Activated naive CD8-positive, alpha-beta T cell treated with anti-CD3 and anti-CD28 coated beads, Interleukin-2, amount 50 U/mL, for 24 hours (primary cell): ENCODE data around the gene RANBP17.

Source experiments
- ATAC-seq: fragments of 150-1000 bp; cut with Tn5 transposase; one replicate; pipeline ENCODE4 v1.10.0; 2021
- DNase-seq: peaks from one replicate; pipeline ENCODE4 v3.0.0; 2021
- H3K27ac Mint-ChIP-seq: one replicate; pipeline ENCODE4 v1.8.0; 2021; ENCODE audit warnings: mild to moderate bottlenecking, mixed read lengths
- H3K27me3 Mint-ChIP-seq: one replicate; pipeline ENCODE4 v1.8.0; 2021; ENCODE audit warnings: mixed read lengths
- H3K36me3 Mint-ChIP-seq: one replicate; pipeline ENCODE4 v1.8.0; 2021; ENCODE audit warnings: low read depth, mixed read lengths
- H3K4me1 Mint-ChIP-seq: one replicate; pipeline ENCODE4 v1.8.0; 2021; ENCODE audit warnings: mixed read lengths
- H3K4me3 Mint-ChIP-seq: one replicate; pipeline ENCODE4 v1.8.0; 2021; ENCODE audit warnings: mild to moderate bottlenecking, moderate library complexity, mixed read lengths
- H3K9me3 Mint-ChIP-seq: one replicate; pipeline ENCODE4 v1.8.0; 2021; ENCODE audit warnings: mixed read lengths

RANBP17 gene

GRCh38 chr5:171261904-171262303, 400.1 kb downstream of the RANBP17 start:
- H3K27ac Mint-ChIP-seq, result no peak overlapping the region

DNA sequence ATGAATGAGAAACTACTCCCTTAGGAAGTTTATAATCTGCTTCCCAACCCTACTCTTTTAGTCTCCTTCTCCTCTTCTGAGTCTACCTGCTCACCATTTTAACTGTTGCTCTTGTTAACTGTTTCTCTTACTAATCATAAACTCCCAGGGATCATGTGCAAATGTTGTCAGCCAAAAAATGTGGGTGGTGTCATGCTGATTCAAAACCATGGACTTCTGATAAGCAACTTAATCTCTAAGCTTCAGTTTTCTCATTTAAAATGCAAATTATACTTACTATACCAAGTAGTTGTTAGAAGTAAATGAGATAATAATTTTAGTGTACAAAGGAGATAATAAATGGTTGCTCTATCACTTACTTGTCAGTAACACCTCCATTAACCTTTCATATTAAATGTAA, 401.4 kb downstream of the RANBP17 start:
- DNase-seq (no peak), ATAC-seq (no peak)
- Mint-ChIP-seq H3K27ac (no peak overlapping the region), H3K36me3 (no peaks in the 10 kb centered on the region), H3K9me3 (no peaks in the 10 kb centered on the region), H3K27me3 (no peaks in the 10 kb centered on the region), H3K4me1 (peaks cover 10% of the 10 kb centered on the region), H3K4me3 (no peak overlapping the region)

More at GRCh38 chr5:171261904-171262303, 400.1 kb downstream of the RANBP17 start:
- Mint-ChIP-seq H3K36me3 (no peaks in the 10 kb centered on the region), H3K9me3 (no peaks in the 10 kb centered on the region), H3K4me1 (peaks cover 10% of the 10 kb centered on the region), H3K27me3 (no peaks in the 10 kb centered on the region), H3K4me3 (no peak overlapping the region)
- no peak for DNase-seq
- ATAC-seq, result no peak

GRCh38 chr5:171264843-171265242, 403.0 kb downstream of the RANBP17 start:
- no peaks in the 10 kb centered on the region for H3K9me3 Mint-ChIP-seq
- no peak overlapping the region for H3K27ac Mint-ChIP-seq
- H3K36me3 Mint-ChIP-seq, result no peaks in the 10 kb centered on the region
- no peak overlapping the region for H3K4me3 Mint-ChIP-seq
- ATAC-seq (no peak), DNase-seq (no peak)
- H3K4me1 Mint-ChIP-seq, result peaks cover 10% of the 10 kb centered on the region
- H3K27me3 Mint-ChIP-seq, result no peaks in the 10 kb centered on the region

DNA sequence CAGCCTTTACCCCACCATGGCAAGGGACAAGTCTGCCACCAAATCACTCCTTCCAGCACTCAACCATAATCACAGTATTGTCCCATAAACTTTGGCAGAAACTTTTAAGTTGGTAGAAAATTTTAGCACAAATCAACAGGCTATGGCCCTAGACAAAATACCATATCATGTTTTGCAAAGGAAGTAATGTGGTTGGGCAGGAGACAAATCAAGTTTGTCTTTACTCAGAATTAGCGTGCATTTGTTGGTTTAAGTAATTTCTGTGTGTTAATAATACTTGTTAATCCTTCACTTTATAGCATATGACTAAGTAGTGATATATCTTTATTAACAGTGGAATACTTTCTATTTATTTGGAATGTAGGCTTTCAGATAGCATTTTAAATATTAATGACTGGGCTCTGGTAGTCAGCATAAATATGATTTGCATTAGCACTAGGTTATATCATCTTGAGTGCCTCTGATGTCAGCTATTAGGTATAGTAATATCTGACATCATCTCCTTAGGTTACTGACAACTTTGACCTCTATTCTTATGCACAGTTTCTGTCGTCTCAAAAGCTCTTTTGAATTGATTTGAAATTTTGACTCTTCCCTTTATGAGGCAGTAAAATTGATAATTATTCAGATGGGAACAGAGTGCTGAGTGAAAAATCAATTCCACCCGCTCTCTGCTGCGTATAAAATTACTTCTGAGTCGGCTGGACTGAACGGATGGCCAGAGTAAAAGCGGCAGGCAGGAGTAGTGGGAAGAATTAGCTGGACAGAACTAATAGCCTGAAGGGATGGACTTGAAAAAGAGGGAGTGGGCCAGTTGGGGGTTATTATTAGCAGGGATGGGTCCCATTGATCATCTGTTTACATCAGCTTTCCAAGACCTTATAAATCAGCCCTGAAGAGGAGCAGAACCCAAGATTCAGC, 407.1 kb downstream of the RANBP17 start:
- no peaks in the 10 kb centered on the region for H3K36me3 Mint-ChIP-seq

DNA sequence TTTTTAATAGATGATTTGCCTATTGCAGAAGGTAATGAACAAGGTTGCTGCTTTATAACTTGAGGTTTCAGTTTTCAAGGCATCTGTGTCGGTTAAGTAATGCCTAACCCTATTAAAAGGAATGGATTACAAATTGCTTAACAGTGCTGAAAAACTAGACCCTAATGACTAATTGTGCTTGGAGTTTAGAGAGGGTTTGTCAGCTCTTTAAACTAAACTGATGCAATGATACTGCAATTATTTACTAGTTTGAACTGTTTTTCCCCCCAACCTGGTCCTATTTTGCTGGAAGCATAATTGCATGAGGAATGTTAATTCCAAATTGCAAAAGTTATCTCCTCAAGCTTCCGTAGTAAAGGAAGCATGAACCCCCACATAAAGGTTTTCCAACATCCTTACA, 407.9 kb downstream of the RANBP17 start:
- no peaks in the 10 kb centered on the region for H3K36me3 Mint-ChIP-seq
- DNase-seq, result no peak
- peaks cover 3% of the 10 kb centered on the region for H3K27me3 Mint-ChIP-seq
- H3K4me3 Mint-ChIP-seq, result no peak overlapping the region
- no peak overlapping the region for H3K27ac Mint-ChIP-seq
- H3K9me3 Mint-ChIP-seq, result no peaks in the 10 kb centered on the region
- ATAC-seq, result no peak
- H3K4me1 Mint-ChIP-seq, result peaks cover 2% of the 10 kb centered on the region

More for the DNA sequence above, 407.1 kb downstream of the RANBP17 start:
- Mint-ChIP-seq H3K9me3 (no peaks in the 10 kb centered on the region), H3K27me3 (peaks cover 3% of the 10 kb centered on the region), H3K4me3 (no peak overlapping the region), H3K27ac (no peak overlapping the region), H3K4me1 (peaks cover 10% of the 10 kb centered on the region)
- ATAC-seq (no peak), DNase-seq (no peak)

- no peaks in the 10 kb centered on the region for H3K9me3 Mint-ChIP-seq
- H3K4me3 Mint-ChIP-seq, result no peak overlapping the region
- ATAC-seq (no peak), DNase-seq (no peak)
- H3K4me1 Mint-ChIP-seq, result no peaks in the 10 kb centered on the region
- H3K36me3 Mint-ChIP-seq, result no peaks in the 10 kb centered on the region
- H3K27me3 Mint-ChIP-seq, result peaks cover 3% of the 10 kb centered on the region
- H3K27ac Mint-ChIP-seq, result no peak overlapping the region
These were observed 408.3 kb downstream of the RANBP17 start for GRCh38 chr5:171270136-171270535.

DNA sequence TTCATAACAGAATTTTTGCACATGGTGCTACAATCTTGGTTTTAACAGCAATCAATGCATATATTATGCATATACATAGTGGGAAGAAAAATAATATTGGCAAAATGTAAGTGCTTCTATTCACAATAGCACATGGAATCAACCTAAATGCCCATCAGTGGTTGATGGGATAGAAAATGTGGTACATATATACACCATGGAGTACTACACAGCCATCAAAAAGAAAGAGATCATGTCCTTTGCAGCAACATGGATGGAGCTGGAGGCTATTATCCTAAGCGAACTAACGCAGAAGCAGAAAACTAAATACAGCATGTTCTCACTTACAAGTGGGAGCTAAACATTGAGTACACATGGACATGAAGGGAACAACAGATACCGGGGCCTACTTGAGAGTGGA, 410.0 kb downstream of the RANBP17 start:
- H3K4me3 Mint-ChIP-seq, result no peak overlapping the region
- H3K27me3 Mint-ChIP-seq, result peaks cover 3% of the 10 kb centered on the region
- DNase-seq (no peak), ATAC-seq (no peak)
- no peaks in the 10 kb centered on the region for H3K4me1 Mint-ChIP-seq
- no peaks in the 10 kb centered on the region for H3K36me3 Mint-ChIP-seq
- no peak overlapping the region for H3K27ac Mint-ChIP-seq
- H3K9me3 Mint-ChIP-seq, result no peaks in the 10 kb centered on the region

DNA sequence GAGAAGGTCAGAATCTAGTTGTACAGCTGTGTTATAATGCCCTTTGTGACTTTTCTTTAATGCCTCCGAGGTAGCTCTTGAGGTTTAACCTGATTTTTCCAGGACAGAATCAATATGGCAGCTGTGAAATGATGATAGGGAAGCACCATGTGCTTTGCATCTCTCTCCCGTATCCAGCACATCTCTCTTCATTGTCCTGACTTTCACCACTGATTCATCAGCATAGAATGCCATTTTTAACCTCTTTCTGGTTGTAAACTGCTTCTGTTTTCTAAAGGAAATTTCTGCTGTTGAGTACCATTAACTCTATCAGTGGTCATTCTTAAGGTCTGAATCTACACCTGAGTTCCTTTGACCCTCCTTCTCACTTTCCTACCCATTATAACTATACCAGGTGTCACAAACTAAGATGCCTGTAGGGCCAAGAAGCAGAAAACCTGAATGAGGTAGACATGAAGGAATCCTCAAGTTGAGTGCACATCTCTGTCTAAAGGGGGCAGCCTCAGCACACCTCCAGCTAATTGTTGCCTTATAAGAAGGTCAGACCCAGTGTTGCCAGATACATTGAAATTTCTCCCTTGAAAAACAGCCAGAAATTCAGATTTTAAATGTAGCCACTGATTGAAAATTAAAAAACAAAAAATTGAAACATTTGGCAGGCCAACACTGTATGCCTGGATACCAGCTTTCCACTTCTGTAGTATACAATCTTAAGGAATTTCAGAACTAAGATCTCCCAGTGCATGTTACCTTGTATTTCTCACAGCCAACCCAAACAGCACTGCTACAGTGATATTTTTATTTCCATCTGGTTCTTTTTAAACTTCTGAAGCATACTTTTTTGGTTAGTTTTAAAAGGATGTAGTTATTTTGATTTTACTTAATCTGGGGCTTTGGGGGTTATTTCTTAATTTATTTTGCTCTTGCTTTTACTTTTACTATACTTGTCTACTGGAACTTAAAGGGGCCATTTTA, 411.5 kb downstream of the RANBP17 start:
- no peak for DNase-seq
- no peaks in the 10 kb centered on the region for H3K9me3 Mint-ChIP-seq
- no peak overlapping the region for H3K4me3 Mint-ChIP-seq
- no peak overlapping the region for H3K27ac Mint-ChIP-seq
- no peaks in the 10 kb centered on the region for H3K4me1 Mint-ChIP-seq
- no peaks in the 10 kb centered on the region for H3K36me3 Mint-ChIP-seq
- peaks cover 3% of the 10 kb centered on the region for H3K27me3 Mint-ChIP-seq
- ATAC-seq, result peak; percentile 49

GRCh38 chr5:171275841-171276544, 414.2 kb downstream of the RANBP17 start:
- no peaks in the 10 kb centered on the region for H3K9me3 Mint-ChIP-seq
- no peak for ATAC-seq
- DNase-seq, result no peak
- H3K4me1 Mint-ChIP-seq, result no peaks in the 10 kb centered on the region
- peaks cover 5% of the 10 kb centered on the region for H3K27me3 Mint-ChIP-seq
- no peak overlapping the region for H3K4me3 Mint-ChIP-seq
- H3K27ac Mint-ChIP-seq, result no peak overlapping the region
- no peaks in the 10 kb centered on the region for H3K36me3 Mint-ChIP-seq

GRCh38 chr5:171283753-171284152, 421.9 kb downstream of the RANBP17 start:
- DNase-seq (no peak), ATAC-seq (no peak)
- H3K36me3 Mint-ChIP-seq, result no peaks in the 10 kb centered on the region
- H3K27ac Mint-ChIP-seq, result no peak overlapping the region
- H3K9me3 Mint-ChIP-seq, result no peaks in the 10 kb centered on the region
- H3K27me3 Mint-ChIP-seq, result peaks cover 15% of the 10 kb centered on the region
- H3K4me1 Mint-ChIP-seq, result no peaks in the 10 kb centered on the region
- H3K4me3 Mint-ChIP-seq, result no peak overlapping the region

DNA sequence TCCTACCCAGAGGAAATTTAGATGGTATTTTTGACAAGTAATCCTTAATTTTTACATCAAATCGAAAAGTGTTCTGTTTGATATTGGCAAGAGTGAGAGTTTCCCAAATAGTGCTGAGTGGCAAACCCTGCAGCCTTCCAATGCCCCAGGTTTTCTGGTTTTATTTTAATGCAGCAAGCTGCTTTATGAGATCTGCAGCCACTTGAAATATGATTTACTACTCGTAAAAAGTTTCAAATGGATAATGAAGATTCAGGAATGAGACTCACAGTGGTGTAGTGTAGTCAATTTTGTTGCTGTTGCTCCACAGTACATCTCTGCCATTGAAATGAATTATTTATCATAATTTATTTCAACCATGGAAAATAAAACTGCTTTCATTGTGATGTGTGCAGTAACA, 423.6 kb downstream of the RANBP17 start:
- no peaks in the 10 kb centered on the region for H3K9me3 Mint-ChIP-seq

GRCh38 chr5:171288066-171288465, 426.2 kb downstream of the RANBP17 start:
- ATAC-seq (no peak), DNase-seq (no peak)
- Mint-ChIP-seq H3K36me3 (no peaks in the 10 kb centered on the region), H3K27me3 (peaks cover 12% of the 10 kb centered on the region), H3K4me3 (no peak overlapping the region), H3K9me3 (no peaks in the 10 kb centered on the region), H3K27ac (no peak overlapping the region), H3K4me1 (no peaks in the 10 kb centered on the region)

More for the DNA sequence above, 423.6 kb downstream of the RANBP17 start:
- ATAC-seq (no peak), DNase-seq (no peak)
- H3K4me3 Mint-ChIP-seq, result no peak overlapping the region
- H3K36me3 Mint-ChIP-seq, result no peaks in the 10 kb centered on the region
- peaks cover 16% of the 10 kb centered on the region for H3K27me3 Mint-ChIP-seq
- no peak overlapping the region for H3K27ac Mint-ChIP-seq
- H3K4me1 Mint-ChIP-seq, result no peaks in the 10 kb centered on the region

GRCh38 chr5:171291371-171291770, 429.6 kb downstream of the RANBP17 start:
- DNase-seq (no peak), ATAC-seq (no peak)
- H3K4me1 Mint-ChIP-seq, result no peaks in the 10 kb centered on the region
- H3K27ac Mint-ChIP-seq, result no peak overlapping the region
- no peaks in the 10 kb centered on the region for H3K36me3 Mint-ChIP-seq
- peaks cover 5% of the 10 kb centered on the region for H3K27me3 Mint-ChIP-seq
- H3K4me3 Mint-ChIP-seq, result no peak overlapping the region
- no peaks in the 10 kb centered on the region for H3K9me3 Mint-ChIP-seq

DNA sequence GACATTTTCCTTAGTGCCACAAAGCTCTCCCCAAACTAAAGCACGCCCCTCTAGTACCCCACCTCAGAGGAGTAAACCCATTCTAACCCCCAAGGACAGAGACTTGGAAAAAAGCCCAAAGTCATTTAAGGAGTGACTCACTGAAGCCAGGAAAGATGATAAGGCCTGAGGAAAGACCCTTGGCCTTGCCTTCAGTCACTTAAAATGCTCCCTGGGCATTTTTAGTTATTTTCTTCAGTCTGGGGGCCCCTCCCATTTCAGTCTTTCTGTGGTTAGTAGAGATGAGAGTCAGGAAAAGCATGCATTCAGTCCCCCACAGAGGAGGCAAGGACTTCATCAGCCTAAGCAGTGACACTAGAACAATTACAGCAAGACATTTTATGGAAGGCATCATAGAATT, 433.5 kb downstream of the RANBP17 start:
- H3K27ac Mint-ChIP-seq, result no peak overlapping the region
- H3K4me3 Mint-ChIP-seq, result no peak overlapping the region
- no peaks in the 10 kb centered on the region for H3K36me3 Mint-ChIP-seq
- DNase-seq (no peak), ATAC-seq (no peak)
- no peaks in the 10 kb centered on the region for H3K4me1 Mint-ChIP-seq
- H3K27me3 Mint-ChIP-seq, result no peaks in the 10 kb centered on the region
- H3K9me3 Mint-ChIP-seq, result no peaks in the 10 kb centered on the region
